ENCODE results near the gene DHRS9.
"Not testable (repeated sequence)": the region's sequence is repeated elsewhere in the genome, so short reads cannot be mapped to it uniquely, and the experiment has no call there.

DHRS9 gene

GRCh38 chr2:169134272-169134671 lies 64.9 kb downstream of the DHRS9 start:
- H3K36me3 ChIP-seq (ENCODE audit: control insufficient read depth, insufficient read depth, low read length); H3K27me3 ChIP-seq (ENCODE audit: control insufficient read depth, insufficient read depth, low read length): not testable (repeated sequence)

DNA sequence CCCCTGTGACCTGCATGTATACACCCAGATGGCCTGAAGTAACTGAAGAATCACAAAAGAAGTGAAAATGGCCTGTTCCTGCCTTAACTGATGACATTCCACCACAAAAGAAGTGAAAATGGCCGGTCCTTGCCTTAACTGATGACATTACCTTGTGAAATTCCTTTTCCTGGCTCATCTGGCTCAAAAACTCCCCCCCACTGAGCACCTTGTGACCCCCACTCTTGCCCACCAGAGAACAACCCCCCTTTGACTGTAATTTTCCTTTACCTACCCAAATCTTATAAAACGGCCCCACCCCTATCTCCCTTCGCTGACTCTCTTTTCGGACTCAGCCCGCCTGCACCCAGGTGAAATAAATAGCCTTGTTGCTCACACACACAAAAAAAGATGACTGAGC lies 67.1 kb downstream of the DHRS9 start:
- not testable (repeated sequence) for H3K9me3 ChIP-seq (ENCODE audit: control insufficient read depth, insufficient read depth, low read length); H3K27ac ChIP-seq (ENCODE audit: low read length); DNase-seq (ENCODE audit: low read depth, low spot score); H3K36me3 ChIP-seq (ENCODE audit: control insufficient read depth, insufficient read depth, low read length); H3K27me3 ChIP-seq (ENCODE audit: control insufficient read depth, insufficient read depth, low read length); H3K4me1 ChIP-seq (ENCODE audit: control insufficient read depth, insufficient read depth, low read length); H3K4me3 ChIP-seq (ENCODE audit: low read length)
- WGBS (ENCODE audit: insufficient coverage, insufficient read length) = no CpG with 5 or more reads among the region's 5 CpGs

More at GRCh38 chr2:169134272-169134671, 64.9 kb downstream of the DHRS9 start:
- not testable (repeated sequence) for H3K4me1 ChIP-seq (ENCODE audit: control insufficient read depth, insufficient read depth, low read length); H3K4me3 ChIP-seq (ENCODE audit: low read length); DNase-seq (ENCODE audit: low read depth, low spot score); H3K9me3 ChIP-seq (ENCODE audit: control insufficient read depth, insufficient read depth, low read length); H3K27ac ChIP-seq (ENCODE audit: low read length)
- no CpG with 5 or more reads among the region's 6 CpGs for WGBS (ENCODE audit: insufficient coverage, insufficient read length)

GRCh38 chr2:169136885-169137534 lies 67.6 kb downstream of the DHRS9 start:
- H3K4me1 ChIP-seq (ENCODE audit: control insufficient read depth, insufficient read depth, low read length) = 0 out of 2 replicates have a peak, but pooled peaks cover 1% of the 10 kb centered on the region
- no peaks in the 10 kb centered on the region for H3K36me3 ChIP-seq (ENCODE audit: control insufficient read depth, insufficient read depth, low read length)
- DNase-seq (ENCODE audit: low read depth, low spot score) = no peak
- H3K27me3 ChIP-seq (ENCODE audit: control insufficient read depth, insufficient read depth, low read length) = no peaks in the 10 kb centered on the region
- no CpG with 5 or more reads among the region's 3 CpGs for WGBS (ENCODE audit: insufficient coverage, insufficient read length)
- no peak overlapping the region for H3K27ac ChIP-seq (ENCODE audit: low read length)
- H3K4me3 ChIP-seq (ENCODE audit: low read length) = no peak overlapping the region
- H3K9me3 ChIP-seq (ENCODE audit: control insufficient read depth, insufficient read depth, low read length) = no peaks in the 10 kb centered on the region

DNA sequence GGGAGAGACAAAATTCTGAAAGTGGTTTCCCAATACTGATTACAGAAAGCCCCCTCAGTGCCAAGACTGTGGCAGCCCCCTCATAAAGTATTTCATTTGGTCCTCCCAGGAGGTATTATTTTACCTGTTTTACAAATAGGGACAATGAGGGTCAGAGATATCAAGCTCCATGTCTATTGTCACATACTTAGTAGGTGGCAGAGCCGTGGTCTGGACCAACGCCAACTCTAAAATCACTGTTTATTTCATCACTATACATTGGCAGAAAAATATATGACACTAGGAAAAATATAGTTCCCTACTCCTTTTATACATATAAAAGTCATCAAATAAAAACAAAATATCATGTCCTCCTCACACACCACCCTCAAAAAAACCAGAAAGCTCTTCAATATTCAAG lies 68.6 kb downstream of the DHRS9 start:
- no peak for DNase-seq (ENCODE audit: low read depth, low spot score)
- Histone ChIP-seq H3K36me3 (ENCODE audit: control insufficient read depth, insufficient read depth, low read length) (no peaks in the 10 kb centered on the region), H3K27me3 (ENCODE audit: control insufficient read depth, insufficient read depth, low read length) (no peaks in the 10 kb centered on the region), H3K4me1 (ENCODE audit: control insufficient read depth, insufficient read depth, low read length) (0 out of 2 replicates have a peak, but pooled peaks cover 1% of the 10 kb centered on the region), H3K27ac (ENCODE audit: low read length) (no peak overlapping the region), H3K9me3 (ENCODE audit: control insufficient read depth, insufficient read depth, low read length) (no peaks in the 10 kb centered on the region), H3K4me3 (ENCODE audit: low read length) (no peak overlapping the region)
- WGBS (ENCODE audit: insufficient coverage, insufficient read length) = no CpG with 5 or more reads among the region's 2 CpGs

- Histone ChIP-seq H3K36me3 (ENCODE audit: control insufficient read depth, insufficient read depth, low read length) (no peaks in the 10 kb centered on the region), H3K4me3 (ENCODE audit: low read length) (no peak overlapping the region), H3K27ac (ENCODE audit: low read length) (no peak overlapping the region), H3K9me3 (ENCODE audit: control insufficient read depth, insufficient read depth, low read length) (no peaks in the 10 kb centered on the region), H3K4me1 (ENCODE audit: control insufficient read depth, insufficient read depth, low read length) (0 out of 2 replicates have a peak, but pooled peaks cover 1% of the 10 kb centered on the region), H3K27me3 (ENCODE audit: control insufficient read depth, insufficient read depth, low read length) (no peaks in the 10 kb centered on the region)
- no peak for DNase-seq (ENCODE audit: low read depth, low spot score)
- WGBS (ENCODE audit: insufficient coverage, insufficient read length) = no CpG with 5 or more reads among the region's 7 CpGs
Measured at GRCh38 chr2:169139145-169139544, 69.8 kb downstream of the DHRS9 start.

GRCh38 chr2:169139993-169140767 lies 70.8 kb downstream of the DHRS9 start:
- Histone ChIP-seq H3K36me3 (ENCODE audit: control insufficient read depth, insufficient read depth, low read length) (no peaks in the 10 kb centered on the region), H3K4me1 (ENCODE audit: control insufficient read depth, insufficient read depth, low read length) (0 out of 2 replicates have a peak, but pooled peaks cover 1% of the 10 kb centered on the region), H3K27ac (ENCODE audit: low read length) (no peak overlapping the region), H3K27me3 (ENCODE audit: control insufficient read depth, insufficient read depth, low read length) (no peaks in the 10 kb centered on the region), H3K9me3 (ENCODE audit: control insufficient read depth, insufficient read depth, low read length) (no peaks in the 10 kb centered on the region), H3K4me3 (ENCODE audit: low read length) (no peak overlapping the region)
- WGBS (ENCODE audit: insufficient coverage, insufficient read length) = no CpG with 5 or more reads among the region's 8 CpGs
- no peak for DNase-seq (ENCODE audit: low read depth, low spot score)

GRCh38 chr2:169141713-169142352 lies 72.5 kb downstream of the DHRS9 start:
- Histone ChIP-seq H3K36me3 (ENCODE audit: control insufficient read depth, insufficient read depth, low read length) (no peaks in the 10 kb centered on the region), H3K27ac (ENCODE audit: low read length) (no peak overlapping the region), H3K27me3 (ENCODE audit: control insufficient read depth, insufficient read depth, low read length) (no peaks in the 10 kb centered on the region), H3K4me1 (ENCODE audit: control insufficient read depth, insufficient read depth, low read length) (0 out of 2 replicates have a peak, but pooled peaks cover 1% of the 10 kb centered on the region), H3K9me3 (ENCODE audit: control insufficient read depth, insufficient read depth, low read length) (no peaks in the 10 kb centered on the region), H3K4me3 (ENCODE audit: low read length) (no peak overlapping the region)
- WGBS (ENCODE audit: insufficient coverage, insufficient read length) = no CpG with 5 or more reads among the region's 10 CpGs
- DNase-seq (ENCODE audit: low read depth, low spot score) = peak; percentile 43

DNA sequence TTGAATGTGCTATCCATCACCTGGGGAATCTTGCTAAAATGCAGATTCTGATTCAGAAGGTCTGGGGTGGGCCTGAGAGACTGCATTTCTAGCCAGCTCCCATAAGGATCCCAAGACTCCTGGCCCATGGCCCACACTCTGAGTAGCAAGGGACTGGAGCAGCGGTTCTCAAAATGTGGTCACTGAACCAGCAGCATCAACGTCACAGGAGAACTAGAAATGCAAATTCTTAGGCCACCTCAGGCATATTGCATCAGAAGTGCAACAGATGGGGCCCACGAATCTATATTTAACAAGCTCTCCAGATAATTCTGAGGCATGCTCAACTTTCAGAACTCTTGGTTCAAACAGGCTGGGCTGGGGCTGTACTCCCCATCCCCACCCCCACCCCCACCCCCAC lies 74.6 kb downstream of the DHRS9 start:
- Histone ChIP-seq H3K27me3 (ENCODE audit: control insufficient read depth, insufficient read depth, low read length) (no peaks in the 10 kb centered on the region), H3K27ac (ENCODE audit: low read length) (no peak overlapping the region), H3K4me3 (ENCODE audit: low read length) (no peak overlapping the region), H3K36me3 (ENCODE audit: control insufficient read depth, insufficient read depth, low read length) (no peaks in the 10 kb centered on the region), H3K9me3 (ENCODE audit: control insufficient read depth, insufficient read depth, low read length) (no peaks in the 10 kb centered on the region), H3K4me1 (ENCODE audit: control insufficient read depth, insufficient read depth, low read length) (0 out of 2 replicates have a peak, but pooled peaks cover 1% of the 10 kb centered on the region)
- DNase-seq (ENCODE audit: low read depth, low spot score) = no peak
- no CpG with 5 or more reads among the region's 3 CpGs for WGBS (ENCODE audit: insufficient coverage, insufficient read length)
